Uterus (tissue), 2 donors: ENCODE data around the gene JUP.

Experiments
- POLR2A ChIP-seq, 2 donors: fragments of 450-650 bp; IDR thresholded peaks; one replicate each; pipeline ENCODE4 v1.6.1; 2016; ENCODE audit warnings: antibody characterized with exemption in 2 of 2, mild to moderate bottlenecking in 1 of 2, moderate library complexity in 1 of 2
- TF ChIP-seq, protein P1 (sequence below), 4 experiments: fragments of 200-600 bp in 2 of 4; fragments of 450-650 bp in 2 of 4; sonication (generic) in 2 of 4; IDR thresholded peaks; one replicate each; pipeline ENCODE4 v1.5.1; 2016 to 2019; ENCODE audit warnings: antibody characterized with exemption in 4 of 4, mild to moderate bottlenecking in 2 of 4, moderate library complexity in 1 of 4

DNA sequence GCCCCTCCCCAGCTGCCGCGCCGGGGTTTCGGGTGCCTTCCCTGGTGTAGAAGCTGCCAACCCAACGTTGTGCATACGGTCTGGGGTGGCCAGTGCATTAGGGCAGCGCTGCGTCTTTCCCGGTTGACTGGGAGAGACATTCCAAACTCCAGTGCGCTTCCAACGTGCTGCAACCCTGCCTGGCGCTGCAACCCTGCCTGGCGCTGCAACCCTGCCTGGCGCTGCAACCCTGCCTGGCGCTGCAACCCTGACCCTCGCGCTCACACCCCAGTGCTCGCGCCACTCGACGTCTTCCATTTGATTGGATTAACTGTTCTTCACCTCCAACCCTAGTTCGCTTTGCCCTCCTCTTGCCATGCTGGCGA, 51.6 kb downstream of the JUP start:
- TF ChIP-seq, protein P1, sequence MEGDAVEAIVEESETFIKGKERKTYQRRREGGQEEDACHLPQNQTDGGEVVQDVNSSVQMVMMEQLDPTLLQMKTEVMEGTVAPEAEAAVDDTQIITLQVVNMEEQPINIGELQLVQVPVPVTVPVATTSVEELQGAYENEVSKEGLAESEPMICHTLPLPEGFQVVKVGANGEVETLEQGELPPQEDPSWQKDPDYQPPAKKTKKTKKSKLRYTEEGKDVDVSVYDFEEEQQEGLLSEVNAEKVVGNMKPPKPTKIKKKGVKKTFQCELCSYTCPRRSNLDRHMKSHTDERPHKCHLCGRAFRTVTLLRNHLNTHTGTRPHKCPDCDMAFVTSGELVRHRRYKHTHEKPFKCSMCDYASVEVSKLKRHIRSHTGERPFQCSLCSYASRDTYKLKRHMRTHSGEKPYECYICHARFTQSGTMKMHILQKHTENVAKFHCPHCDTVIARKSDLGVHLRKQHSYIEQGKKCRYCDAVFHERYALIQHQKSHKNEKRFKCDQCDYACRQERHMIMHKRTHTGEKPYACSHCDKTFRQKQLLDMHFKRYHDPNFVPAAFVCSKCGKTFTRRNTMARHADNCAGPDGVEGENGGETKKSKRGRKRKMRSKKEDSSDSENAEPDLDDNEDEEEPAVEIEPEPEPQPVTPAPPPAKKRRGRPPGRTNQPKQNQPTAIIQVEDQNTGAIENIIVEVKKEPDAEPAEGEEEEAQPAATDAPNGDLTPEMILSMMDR (IDR thresholded peaks at IDR 0.05), result no peak
- TF ChIP-seq POLR2A (IDR thresholded peaks at IDR 0.05), result no peak
